GM10266 (cell line): ENCODE results near the gene SLC7A4.

ENCODE experiments used
- DNase-seq: peaks from one replicate; pipeline ENCODE4 v3.0.0; 2012; ENCODE audit errors: extremely low spot score
- TF ChIP-seq, protein P1 (sequence below): IDR thresholded peaks from 2 replicates; pipeline ENCODE4 v1.5.1; 2012; ENCODE audit warnings: mild to moderate bottlenecking, low read depth; ENCODE audit not compliant: control insufficient read depth, insufficient read depth; ENCODE audit errors: missing control alignments

SLC7A4 gene

DNA sequence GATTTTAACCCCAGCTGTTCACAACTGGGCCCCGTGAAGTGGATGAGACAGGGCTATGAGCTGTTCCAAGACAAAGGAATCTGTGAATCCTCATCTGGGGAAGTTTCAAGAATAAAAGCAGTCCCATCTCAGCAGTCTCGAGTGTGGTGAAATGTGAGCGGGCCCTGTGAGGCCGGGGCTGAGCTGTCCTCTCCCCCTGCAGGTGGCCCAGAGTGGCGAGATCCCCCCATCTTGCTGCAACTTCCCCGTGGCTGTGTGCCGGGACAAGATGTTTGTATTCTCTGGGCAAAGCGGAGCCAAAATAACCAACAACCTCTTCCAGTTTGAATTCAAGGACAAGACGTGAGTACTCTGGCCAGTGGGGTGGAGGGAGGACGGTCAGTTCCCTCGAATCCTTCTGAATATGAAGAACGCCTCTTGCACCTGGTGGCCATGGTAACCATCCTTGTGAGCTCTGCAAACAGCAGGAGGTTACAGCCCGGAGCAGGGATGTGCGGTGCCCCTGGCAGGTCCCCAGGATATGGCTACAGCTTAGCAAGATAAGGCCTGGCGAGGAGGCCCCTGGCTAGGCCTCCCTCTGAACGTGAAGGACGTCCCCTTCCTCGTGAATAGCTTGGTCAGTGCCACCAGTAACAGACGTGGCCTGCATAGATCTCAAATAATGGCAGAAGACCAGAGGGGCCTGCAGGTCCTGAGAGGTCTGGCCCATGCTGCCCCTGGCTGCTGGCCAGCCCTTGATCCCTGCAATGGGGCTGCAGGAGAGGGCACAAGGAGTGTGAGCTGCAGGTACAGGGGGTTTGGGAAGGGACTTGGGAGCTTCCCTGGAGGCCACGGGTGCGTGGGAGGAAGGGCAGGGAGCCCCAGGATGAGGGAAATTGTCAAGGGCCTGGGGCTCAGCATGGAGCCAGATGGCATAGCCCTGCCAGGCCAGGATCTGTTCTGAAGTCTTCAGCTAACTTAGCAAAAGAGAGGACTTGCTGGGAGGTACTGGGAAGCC is 41.9 kb downstream of the SLC7A4 start:
- TF ChIP-seq, protein P1, sequence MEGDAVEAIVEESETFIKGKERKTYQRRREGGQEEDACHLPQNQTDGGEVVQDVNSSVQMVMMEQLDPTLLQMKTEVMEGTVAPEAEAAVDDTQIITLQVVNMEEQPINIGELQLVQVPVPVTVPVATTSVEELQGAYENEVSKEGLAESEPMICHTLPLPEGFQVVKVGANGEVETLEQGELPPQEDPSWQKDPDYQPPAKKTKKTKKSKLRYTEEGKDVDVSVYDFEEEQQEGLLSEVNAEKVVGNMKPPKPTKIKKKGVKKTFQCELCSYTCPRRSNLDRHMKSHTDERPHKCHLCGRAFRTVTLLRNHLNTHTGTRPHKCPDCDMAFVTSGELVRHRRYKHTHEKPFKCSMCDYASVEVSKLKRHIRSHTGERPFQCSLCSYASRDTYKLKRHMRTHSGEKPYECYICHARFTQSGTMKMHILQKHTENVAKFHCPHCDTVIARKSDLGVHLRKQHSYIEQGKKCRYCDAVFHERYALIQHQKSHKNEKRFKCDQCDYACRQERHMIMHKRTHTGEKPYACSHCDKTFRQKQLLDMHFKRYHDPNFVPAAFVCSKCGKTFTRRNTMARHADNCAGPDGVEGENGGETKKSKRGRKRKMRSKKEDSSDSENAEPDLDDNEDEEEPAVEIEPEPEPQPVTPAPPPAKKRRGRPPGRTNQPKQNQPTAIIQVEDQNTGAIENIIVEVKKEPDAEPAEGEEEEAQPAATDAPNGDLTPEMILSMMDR, result no peak
- DNase-seq, result no peak

DNA sequence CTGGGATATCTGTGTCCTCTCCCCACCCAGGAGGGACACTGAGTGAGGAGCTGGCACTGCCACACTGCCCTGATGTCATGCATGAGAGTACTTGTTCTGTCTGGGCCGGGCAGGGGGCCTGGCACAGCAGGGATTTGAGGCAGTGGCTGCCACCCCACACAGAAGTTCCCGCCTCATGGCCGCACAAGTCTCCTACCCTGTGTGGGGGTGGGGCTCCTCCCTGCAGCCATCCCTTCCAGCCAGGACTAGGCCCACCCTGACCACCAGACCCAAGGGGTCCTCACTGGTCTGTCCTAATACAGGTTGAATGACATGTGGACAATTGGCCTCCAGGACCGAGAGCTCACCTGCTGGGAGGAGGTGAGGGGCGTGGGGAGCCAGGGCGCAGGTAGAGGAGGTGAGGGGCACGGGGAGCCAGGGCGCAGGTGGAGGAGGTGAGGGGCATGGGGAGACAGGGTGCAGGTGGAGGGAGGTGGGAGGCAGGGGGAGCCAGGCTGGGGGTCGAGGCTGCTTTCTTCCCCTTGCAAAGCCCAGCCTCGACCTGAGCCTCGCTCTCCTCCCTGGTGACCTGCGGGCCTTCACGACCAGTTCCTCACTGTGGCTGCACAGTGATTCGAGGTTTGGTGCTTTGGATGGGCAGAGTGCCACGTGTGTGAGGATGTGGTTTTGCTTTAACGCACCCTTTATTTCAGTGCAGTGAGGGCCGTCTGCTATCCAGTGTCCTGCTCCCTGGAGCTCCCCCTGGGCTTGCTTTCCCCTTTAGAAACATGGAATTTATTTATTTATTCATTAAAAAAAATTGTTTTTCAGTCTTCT is 42.8 kb downstream of the SLC7A4 start:
- TF ChIP-seq, protein P1, result no peak
- no peak for DNase-seq

DNA sequence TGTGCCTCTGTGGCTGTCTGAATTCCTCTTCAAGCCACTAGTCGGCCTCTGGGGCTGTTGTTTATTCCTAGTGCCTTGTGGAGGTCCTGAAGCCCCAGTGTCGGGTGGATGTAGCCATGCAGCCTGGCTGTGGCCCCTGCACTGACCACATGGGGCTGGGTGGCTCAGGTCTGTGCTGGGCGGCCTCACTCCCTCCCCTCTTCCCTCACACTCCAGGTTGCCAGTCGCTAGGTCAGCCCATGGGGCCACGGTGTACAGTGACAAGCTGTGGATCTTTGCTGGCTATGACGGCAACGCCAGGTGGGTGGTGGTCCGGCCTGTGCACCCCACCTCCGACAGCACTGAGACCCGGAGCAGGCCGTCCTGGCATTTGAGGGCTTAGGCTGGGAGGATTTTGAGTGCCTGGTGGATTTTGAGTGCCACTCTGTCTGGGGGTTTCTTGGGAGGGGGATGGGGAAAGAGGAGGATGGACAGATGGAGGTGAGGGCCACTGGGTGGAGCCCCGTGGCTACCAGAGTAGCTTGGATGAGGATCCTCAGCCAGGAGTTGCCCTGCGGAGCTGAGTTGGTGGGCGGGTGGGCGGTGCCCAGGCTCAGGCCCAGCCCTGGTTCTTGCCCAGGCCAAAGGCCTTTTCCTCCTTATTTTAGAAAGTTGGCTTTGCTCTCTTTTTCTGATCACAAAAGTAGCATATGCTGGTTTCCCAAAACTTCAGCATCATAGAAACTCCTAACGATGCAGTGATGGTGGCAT is 43.6 kb downstream of the SLC7A4 start:
- no peak for DNase-seq
- TF ChIP-seq, protein P1, result no peak

DNA sequence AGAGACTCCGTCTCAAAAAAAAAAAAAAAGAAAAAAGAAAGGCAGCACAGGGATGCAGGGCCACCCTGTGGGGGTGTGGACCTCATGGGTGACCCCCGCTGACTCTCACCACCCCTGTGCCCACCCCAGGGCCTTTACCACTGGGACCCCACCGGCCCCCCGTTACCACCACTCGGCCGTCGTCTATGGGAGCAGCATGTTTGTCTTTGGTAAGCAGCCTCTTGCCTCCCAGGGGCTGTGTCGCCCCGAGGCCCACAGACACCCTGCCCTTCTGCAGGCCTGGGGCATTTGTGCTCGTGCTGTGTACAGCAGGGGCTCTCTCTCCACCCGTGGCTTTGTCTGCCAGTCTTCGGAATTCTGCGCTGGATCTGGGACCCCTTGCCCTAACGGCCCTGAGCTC is 45.0 kb downstream of the SLC7A4 start:
- TF ChIP-seq, protein P1, result no peak
- no peak for DNase-seq

DNA sequence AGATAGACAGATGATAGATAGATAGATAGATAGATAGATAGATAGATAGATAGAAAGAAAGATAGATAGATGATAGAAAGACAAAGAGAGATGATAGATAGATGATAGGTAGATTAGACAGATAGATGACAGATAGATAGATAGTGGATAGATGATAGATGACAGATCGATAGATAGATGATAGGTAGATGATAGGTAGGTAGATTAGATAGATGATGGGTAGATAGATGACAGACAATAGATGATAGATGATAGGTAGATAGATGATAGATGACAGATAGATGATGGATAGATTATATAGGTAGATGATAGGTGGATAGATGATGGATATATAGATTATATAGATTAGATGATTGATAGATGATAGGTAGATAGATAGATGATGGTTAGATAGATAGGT is 46.0 kb downstream of the SLC7A4 start:
- no peak for DNase-seq
- TF ChIP-seq, protein P1, result no peak

DNA sequence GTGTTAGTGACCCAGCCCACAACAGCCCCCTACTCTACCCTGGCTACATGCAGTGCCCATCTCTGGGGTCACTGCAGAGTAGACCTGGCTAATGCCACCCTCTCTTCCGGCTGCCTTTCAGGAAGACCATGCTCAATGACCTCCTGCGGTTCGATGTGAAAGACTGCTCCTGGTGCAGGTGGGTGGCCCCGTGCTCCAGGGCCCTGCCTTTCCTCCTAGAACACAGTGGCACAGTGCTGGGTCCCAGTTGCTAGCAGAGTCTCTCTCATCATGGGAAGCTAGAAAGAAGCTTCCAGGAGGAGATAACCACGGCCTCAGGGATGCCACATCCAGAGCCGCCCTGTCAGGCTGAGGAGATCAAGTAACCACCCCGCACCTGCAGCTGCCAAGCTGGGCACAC is 46.6 kb downstream of the SLC7A4 start:
- DNase-seq, result no peak
- TF ChIP-seq, protein P1, result no peak
